LNCaP clone FGC (cell line): ENCODE results near the gene UNK.

Experiments used
- DNase-seq: peaks from one replicate; pipeline ENCODE4 v3.0.0-alpha.2; 2011; ENCODE audit warnings: low read depth
- H3K4me3 ChIP-seq: 2 replicates; pipeline ENCODE4 v1.5.1; 2011; ENCODE audit warnings: mild to moderate bottlenecking, low read depth, low read length, control low read depth
- TF ChIP-seq, protein P1 (sequence below): IDR thresholded peaks from 2 replicates; pipeline ENCODE4 v1.5.1; 2012; ENCODE audit warnings: mild to moderate bottlenecking; ENCODE audit not compliant: control insufficient read depth, insufficient read depth; ENCODE audit errors: extremely low read depth

Gene UNK

DNA sequence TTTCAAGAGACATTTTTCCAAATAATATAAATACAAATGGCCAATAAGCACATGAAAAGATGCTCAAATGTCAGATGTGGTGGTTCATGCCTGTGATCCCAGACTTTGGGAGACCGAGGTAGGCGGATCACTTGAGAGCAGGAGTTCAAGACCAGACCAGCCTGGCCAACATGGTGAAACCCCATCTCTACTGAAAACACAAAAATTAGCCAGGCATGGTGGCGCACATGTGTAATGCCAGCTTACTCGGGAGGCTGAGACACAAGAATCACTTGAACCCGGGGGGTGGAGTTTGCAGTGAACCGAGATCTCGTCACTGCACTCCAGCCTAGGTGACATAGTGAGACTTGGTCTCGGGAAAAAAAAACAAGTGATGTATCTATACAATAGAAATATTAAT is 16.7 kb upstream of the UNK start:
- no peak for DNase-seq
- TF ChIP-seq, protein P1, sequence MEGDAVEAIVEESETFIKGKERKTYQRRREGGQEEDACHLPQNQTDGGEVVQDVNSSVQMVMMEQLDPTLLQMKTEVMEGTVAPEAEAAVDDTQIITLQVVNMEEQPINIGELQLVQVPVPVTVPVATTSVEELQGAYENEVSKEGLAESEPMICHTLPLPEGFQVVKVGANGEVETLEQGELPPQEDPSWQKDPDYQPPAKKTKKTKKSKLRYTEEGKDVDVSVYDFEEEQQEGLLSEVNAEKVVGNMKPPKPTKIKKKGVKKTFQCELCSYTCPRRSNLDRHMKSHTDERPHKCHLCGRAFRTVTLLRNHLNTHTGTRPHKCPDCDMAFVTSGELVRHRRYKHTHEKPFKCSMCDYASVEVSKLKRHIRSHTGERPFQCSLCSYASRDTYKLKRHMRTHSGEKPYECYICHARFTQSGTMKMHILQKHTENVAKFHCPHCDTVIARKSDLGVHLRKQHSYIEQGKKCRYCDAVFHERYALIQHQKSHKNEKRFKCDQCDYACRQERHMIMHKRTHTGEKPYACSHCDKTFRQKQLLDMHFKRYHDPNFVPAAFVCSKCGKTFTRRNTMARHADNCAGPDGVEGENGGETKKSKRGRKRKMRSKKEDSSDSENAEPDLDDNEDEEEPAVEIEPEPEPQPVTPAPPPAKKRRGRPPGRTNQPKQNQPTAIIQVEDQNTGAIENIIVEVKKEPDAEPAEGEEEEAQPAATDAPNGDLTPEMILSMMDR, result no peak
- H3K4me3 ChIP-seq, result no peak overlapping the region

DNA sequence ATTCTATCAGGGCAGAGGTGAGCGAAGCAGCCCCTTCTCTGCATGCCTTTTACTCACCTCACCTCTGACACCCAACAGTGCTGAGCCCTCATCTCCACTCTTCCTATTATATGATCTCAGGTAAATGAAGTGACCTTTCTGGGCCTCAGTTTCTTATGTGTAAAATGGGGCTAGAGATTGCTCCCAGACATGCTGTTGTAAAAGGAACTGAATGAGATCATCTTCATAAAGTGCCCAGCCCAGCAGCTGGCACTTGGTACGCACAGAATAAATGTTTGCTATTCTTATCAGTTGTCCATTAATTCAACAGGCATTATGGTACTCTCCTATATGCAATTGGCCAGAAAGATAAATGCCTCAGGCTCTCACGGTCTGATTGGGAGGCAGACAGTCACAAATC is 15.1 kb upstream of the UNK start:
- H3K4me3 ChIP-seq, result no peak overlapping the region
- peak; percentile 94 for DNase-seq
- TF ChIP-seq, protein P1, result no peak

DNA sequence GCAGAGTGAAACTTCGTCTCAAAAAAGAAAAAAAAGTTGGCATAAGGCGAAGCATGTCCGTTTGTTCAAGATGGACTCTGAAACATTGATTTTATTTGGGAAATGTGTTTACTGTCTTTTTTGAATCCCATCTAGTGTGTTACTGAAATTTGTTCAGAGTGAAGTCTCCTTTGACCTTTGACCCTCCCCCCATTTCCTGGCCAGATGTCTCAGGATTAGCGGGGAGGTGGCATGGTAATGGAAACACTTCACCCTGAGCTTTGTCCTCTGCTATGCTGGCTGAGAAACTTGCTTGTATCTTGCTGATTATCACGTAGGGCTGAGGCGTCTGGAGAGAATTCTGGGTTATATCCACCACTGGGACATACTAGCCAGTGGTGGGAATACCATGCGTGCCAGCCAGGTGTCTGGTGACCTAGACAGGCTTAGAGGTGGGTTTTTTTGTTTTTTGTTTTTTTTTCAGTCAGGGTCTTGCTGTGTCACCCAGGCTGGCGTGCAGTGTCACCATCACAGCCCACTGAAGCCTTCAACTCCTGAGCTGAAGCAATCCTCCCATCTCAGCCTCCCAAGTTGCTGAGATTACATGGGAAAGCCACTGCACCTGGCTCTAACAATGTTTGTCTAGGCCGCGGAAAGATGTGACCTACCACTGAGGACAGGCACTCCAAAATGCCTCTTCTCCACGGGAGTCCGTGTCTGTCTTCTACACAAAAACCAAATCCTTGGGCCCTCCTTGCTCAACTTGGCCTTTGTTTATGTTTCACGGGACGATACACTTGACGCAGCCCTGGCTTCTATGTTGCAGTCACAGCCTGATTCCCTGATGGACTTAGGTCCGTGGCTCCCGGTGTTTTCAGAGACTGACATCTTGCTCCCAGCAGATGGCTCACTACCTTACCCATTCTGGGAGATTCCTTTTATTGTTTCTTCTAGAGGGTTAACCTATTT is 13.0 kb upstream of the UNK start:
- TF ChIP-seq, protein P1, result peak; percentile 38
- no peak overlapping the region for H3K4me3 ChIP-seq
- DNase-seq, result no peak

DNA sequence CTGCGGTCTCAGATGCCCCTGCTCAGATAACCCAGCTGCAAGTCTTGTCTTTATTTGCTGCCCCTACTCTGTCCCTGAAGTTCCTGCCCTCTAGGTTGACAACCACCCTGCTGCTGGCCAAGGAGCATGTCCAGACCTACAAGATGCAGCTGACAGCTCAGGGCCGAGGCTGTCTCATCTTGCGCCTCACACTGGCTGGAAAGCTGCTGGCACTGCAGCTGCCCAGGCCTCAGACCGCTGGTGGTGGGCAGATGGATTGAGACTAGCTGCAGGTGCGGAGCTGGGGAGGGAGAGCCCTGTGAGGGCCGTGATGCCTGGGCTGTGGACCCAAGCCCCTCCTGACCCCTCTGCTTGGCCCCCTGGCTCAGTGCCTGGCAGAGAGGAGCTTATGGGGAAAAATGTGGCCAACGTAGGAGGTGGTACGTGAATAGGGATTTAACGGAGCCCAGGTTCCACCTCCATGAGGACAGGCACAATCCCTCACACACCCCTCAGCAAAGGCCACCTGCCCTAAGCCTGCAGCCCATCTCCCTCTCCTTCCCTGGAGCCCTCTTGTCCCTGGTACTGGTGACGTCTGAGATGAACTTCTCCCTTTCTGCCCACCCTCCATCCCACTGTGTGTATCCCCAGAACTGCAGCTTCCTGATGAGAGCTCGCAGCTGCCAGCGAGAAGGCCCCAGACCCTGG is 11.3 kb upstream of the UNK start:
- DNase-seq, result no peak
- TF ChIP-seq, protein P1, result no peak
- H3K4me3 ChIP-seq, result no peak overlapping the region

DNA sequence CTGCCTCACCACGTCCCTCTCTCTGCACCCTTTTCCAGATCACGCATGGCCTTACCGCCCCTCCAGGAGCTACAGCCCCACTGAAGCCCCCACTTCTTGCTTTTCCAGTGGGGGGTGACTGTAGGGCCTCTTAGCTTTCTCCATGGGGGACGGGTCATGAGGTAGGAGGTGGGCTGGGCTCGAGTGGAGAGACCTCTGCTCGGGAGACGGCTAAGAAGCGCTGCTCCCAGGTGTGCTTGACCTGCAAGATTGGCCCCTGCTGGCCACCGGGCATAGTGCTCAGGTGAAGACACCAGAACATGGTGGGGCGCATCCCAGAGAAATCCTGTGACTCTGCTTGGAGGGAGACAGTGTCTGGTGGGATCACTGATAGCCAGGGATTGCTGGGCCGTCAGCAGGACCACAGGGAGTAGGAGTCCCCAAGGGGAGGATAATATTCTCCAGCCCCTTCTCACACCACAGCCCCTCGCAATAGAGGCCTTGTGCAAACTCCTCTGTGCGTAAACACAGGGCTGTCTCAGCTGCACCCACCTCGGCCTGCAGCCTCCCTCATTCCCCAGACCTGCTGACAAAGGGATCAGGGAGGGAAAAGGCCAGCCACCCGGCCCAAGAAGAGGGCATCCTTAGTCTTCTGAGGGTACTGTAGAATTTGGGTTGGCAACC is 10.7 kb upstream of the UNK start:
- no peak overlapping the region for H3K4me3 ChIP-seq
- no peak for DNase-seq
- TF ChIP-seq, protein P1, result no peak

DNA sequence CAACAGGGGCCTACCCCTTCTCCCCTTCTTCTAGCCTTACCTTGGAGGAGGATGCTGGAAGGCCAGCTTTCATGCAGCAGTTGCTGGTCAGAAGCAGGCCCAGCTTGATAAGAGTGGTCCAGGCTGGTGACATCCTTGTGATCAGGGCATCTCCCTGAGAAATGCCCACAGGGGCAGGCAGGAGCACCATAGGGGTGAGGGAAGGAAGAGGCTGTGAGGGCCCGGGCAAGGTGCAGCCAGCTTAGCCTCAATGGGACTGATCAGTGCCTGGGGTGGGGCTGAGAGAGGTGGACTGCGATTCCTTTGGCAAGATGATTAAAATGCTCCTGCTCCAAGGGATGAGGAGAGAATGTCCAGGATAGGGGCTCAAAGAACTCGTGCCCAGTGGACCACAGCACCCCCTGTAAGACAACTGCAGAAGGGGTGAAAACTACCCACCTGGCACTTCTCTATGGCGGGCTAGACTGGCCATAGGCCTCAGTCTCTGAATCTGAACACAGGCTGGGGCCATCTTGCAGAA is 10.1 kb upstream of the UNK start:
- no peak for DNase-seq
- TF ChIP-seq, protein P1, result no peak
- no peak overlapping the region for H3K4me3 ChIP-seq
